NCI-H226 (cell line): ENCODE measurements around the gene HIP1R.

Source experiments
- DNase-seq: peaks from one replicate; pipeline ENCODE4 v3.0.0-alpha.2; 2015

The HIP1R gene

DNA sequence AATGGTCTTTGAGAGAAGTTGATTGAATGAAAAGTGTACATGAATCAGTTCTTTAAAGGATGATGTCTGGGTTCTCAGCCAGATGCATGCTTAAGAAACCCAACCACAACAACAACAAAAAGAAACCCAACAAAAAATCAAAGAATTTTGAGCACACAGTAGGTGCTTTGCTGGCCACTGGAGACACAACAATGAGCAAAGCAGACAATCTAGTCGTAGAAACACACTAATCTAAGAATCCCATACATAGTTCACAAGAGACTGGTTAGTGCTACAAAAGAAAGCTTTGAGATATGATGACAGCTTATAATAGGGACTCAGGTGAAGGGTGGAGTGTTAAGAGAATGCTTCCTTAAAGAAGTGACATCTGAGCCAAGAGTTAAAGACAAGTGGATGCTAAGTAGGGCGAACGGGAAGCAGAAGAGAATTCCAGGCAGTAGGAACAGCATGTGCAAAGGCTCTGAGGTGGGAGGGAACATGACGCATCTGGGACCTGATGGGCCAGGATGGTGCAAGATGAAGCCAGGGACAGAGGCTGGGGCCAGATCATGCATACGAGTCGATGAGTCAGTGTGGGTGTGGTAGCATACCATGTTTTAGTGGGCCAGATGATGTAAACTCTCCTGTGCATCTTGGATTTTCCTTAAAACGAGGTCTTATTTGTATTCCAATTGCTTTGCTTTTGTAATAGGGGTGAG lies 4.6 kb upstream of the HIP1R start:
- peak; percentile 81 for DNase-seq

DNA sequence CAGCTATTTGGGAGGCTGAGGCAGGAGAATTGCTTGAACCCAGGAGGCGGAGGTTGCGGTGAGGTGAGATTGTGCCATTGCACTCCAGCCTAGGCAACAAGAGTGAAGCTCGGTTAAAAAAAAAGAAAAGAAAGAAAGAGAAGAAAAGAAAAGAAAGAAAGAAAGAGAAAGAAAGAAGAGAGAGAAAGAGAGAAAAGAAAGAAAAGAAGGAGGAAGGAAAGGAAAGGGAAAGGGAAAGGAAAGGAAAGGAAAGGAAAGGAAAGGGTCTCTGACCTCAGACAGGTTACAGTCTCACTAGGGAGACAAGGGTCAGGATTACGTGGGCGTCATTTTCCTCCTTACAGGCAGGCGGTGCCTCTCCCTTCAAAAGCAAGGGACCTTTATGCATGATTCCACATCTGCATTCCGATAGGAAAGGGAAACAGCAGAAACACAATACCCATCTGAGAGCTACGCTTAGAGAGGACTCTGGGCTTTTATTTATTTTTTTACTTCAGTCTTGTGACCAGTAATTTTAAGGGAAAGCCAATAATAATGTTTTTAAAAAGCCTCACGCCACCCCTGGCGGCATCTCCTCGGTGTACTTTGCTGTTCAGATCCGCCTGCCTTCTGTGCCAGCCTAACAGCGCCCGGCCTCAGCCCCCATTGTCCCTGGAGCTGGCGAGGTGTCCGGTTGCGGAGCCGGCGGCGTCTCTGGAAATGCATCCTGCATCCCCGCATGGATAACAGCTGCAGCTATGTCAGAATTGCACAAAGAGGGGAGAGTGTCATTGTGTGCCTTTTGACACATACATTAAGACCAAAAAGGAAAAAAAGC lies 945 bp upstream of the HIP1R start:
- DNase-seq: no peak

DNA sequence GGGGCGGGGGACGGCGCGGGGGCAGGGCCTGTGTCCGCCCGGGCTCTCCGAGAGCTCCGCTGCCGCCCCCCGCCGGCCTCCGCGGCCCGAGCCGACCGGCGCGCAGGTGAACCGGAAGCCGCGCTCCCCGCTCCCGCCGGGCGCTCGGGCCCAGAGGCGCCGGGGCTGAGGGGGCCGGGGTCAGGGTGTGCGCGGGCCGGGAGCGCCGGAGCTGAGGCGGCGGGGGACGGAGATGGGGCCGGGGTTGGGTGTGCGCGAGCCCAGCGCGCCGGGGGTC lies 431 bp downstream of the HIP1R start:
- no peak for DNase-seq

DNA sequence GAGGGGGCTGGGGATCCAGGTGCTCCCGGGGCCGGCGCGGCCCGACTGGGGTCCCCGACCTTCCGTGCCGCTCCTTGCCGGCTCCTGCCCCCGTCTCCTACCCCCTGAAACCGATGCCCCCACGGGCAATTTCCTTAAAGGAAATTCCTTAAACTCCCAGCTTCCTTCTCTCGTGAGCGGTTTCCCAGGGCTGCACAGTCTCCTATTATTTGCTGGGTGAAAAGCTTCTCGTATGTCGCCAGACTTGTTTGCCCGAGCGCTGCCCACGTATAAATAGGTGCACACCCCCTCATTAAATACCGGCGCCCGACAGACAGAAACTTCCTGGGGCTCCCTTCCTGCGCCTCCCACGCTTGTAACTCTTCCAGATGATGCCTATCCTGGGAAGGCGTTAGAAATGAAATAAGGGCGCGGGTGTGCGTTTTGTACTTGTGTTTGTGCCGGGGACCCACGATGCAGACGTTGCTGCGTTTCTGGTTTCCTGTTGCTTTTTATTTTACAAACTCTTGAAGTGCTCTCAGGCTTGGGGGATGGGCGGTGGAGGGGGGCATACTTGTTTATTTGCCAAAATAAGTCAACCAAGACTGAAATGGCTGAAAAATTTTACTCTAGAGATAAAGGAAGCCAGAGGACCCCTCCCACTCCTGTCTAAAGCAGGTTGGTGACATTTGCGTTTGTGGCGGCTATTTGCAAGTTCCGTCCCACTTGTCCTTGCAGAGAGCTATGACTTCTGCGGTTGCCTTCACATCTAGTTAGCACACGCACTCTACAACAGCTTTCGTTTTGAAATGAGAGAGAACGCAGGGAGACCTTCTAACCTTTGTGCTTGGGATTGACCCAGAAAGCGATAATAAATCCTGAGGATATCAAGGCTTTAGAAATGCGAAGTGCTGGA lies 1.0 kb downstream of the HIP1R start:
- peak; percentile 52 for DNase-seq

DNA sequence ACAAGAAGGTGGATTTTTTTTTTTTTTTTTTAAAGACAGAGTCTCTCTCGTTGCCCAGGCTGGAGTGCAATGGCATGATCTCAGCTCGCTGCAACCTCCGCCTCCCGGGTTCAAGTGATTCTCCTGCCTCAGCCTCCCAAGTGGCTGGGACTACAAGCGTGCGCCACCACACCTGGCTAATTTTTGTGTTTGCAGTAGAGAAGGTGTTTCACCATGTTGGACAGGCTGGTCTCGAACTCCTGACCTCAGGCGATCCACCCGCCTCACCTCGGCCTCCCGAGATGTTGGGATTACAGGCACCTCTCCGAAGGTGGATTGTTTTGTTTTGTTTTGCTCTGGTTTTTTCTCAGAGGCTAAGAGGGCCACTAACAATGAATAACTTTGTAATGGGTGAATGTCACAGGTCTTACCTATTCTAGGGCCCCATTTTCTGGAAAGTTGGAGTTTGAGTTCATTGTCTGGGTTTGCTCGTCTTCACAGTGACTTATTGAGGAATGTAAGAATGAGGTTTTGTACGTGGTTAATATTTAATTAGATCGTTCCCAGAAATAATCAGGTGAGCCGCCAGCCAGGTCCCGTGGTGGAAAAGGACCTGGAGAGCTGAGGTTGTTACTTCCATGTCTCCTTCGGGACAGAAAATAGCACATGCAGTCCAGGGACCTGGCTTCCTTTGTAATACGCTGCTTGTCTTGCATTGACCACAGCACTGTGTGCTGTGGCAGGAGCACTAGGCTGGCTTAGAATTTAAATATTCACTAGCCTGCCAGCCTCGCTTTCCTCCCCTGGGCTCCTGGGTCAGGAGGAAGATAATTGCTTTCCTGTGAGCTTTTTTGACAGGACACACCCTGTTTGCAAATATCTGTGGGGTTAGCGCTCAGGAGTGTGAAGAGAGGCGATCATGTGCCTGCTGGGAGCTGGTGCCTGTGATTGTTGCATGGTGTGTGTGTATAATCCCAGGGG lies 2.3 kb downstream of the HIP1R start:
- DNase-seq: no peak

DNA sequence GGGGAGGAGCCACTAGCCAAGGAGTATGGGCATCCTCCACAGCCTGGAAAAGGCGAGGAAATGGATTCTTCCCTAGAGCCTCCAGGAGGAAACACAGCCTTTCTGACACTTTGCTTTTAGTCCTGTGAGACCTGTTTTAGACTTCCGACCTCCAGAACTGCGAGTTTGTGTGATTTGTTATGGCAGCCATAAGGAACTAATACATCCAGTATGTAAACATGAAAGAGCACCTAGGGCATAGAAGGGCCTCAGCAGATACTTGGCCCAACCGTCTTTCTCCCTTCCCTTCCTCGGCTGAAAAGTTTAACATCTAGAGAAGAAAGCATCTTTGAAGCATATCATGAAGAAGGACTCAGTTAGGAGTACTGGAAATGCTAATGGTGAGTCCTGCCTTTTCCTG lies 3.6 kb downstream of the HIP1R start:
- no peak for DNase-seq

DNA sequence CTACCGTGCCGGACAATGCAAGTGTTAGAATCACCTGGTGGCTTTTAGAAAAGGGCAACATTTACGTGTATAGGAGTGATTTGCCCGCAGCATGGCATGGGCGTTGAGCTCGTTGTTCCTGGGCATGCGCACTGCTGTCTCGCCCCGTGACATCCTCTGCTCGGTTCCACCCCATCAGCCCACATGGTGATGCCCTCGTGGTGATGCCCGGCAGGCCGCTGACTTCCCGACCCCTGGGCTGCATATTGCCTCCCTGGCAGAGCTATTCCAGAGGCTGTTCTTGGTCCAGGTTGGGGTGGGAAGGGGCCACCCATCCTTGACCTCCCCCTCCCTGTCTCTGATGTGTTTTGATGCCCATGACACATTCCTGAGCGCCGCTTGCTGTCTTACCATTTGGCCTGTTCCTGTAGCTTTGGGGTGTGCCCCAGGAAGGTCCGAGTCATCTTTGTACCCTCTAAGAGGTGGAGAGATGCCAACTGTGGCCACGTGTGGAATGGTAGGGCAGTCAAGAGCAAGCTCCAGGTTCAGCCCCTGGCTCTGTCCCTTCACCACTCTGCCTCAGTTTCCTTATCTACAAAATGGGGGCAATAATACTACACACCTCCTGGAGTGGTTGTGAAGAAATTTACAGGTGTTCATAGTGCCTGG lies 4.8 kb downstream of the HIP1R start:
- DNase-seq: no peak

DNA sequence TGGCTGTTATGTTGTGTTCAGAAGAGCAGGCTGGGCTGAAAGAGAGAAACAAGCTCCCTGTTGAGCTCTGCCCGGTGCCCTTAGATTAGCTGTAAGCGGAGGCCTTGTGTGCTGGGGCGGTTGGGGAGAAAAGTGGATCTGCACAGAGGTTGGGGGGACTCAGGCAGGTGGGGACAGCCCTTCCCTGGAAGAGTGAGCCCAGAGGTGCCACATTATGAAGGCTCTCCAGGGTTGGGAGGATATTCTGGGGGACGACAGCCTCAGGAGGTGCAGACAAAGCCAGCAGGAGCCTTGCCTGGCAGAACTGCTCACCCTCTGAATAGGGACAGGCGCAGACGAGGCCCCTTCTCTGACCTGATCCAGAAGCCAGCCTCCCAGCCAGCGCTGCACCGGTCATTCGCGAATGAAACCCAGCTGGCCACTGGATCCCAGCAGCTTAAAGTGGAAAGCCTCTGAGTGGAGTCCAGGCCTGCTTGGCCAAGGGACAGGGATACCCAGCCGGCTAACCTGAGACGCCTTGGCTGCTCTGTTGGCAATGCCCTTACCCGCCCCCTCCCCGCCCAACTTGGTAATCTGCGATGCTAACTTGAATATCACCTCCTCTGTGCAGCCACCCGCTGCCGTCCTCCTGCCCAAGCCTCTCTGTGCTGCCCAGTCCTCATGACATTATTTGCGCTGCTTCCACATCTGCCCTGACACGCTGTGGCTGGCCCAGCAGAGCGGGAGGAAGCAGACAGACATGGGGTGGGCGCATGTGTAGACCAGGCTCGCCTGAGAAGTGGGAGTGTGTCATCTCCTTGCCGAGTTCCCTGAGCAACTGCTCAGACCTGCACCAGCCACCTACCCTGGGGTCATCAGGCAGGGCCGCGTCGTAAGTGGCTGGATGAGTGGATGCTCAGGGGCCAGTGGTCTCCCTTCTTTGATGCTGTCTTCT lies 5.6 kb downstream of the HIP1R start:
- no peak for DNase-seq

DNA sequence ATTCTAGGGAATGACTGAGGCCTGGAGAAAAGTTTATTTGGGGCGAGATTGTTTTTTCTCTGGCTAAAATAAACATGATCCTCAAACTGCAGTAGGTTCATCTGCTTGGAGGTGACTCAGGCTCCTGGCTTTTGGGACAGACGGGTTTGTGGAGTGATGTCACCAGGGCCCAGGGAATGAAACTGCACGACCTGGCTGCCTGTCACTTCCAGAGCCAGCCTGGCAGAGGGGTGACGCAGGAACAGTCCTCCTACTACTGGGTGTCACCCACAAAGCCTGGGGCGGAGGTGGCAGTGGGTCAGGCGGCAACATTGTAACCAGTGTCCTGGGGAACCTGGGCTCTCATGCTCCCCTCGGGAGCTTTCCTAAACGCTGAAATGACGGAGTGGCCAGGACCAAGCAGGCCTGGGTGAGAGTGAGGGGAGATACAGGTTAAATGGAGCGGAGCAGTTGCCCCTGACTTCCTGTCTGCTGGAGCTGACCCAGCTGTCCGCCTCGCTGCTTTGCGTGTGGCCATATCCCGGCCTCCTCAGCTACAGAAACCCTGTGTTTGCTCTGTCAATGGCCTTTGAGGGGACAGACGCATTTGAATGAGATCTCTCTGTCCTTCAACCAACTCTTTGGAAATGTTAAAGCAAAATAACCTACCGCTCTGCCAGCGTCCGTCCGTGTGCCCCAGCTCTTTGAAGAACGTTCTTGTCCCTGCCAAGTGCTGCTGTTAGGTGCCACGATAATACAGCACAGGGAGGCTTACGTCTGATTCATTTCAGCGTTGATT lies 6.5 kb downstream of the HIP1R start:
- DNase-seq: no peak

DNA sequence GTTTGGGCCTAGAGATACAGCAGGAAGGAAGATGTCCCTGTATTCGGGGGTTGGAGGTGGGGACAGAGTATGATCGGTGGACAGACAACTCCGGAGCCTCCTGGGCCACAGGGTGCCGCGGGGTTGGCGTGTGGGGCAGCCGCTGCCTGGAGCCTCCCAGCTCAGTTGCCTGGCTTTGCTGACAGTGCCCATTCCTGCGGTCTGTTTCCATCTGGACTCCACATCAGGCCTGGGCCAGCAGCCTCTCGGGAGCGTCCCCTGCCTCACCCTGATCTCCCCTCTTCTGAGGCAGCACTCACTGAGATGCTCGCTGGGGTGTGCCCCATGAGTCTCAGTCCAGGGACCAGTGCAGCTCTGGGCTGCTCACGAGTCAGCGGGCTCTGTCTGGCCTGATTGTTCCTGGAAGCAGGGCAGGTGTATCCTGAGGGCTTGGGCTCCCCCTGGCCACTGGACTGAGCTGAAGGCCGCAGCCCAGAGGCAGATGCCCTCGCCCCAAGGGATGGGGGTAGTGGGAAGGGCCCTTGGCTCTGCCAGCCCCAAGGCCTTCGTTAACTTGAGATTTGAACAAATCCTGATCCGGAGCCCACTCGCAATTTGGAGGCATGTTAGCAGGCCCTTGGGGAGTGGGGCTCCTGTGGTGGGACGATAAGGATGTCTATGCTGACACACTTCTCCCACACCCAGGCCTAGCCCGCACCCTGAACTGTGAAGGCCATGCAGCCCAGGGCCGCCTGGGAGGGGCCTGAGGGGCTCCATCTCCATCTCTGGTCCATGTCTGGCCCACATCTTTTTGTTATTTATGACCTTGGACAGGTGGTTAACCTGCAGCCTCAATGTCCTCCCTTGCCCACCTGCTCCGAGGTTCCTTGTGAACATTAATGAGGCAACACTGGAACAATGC lies 7.5 kb downstream of the HIP1R start:
- no peak for DNase-seq

DNA sequence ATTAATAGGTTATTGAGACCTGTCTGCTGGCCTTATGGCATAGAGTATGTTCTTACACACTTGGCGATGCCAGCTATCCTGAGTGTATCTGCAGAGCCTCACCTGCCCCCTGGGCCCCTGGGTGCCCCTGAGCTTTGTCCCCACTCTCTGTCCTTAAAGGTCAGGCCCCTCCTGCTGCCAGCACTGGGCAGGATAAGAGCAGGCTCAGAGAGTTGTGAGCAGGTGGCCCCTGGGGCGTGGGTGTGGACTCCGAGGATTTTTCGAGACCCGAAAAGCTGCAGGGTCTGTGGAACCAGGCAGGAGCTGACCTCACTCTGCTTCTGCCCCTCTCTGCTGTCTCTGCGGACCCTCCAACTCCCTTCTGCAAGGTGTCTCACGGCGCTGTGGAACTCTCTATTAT lies 8.2 kb downstream of the HIP1R start:
- no peak for DNase-seq

DNA sequence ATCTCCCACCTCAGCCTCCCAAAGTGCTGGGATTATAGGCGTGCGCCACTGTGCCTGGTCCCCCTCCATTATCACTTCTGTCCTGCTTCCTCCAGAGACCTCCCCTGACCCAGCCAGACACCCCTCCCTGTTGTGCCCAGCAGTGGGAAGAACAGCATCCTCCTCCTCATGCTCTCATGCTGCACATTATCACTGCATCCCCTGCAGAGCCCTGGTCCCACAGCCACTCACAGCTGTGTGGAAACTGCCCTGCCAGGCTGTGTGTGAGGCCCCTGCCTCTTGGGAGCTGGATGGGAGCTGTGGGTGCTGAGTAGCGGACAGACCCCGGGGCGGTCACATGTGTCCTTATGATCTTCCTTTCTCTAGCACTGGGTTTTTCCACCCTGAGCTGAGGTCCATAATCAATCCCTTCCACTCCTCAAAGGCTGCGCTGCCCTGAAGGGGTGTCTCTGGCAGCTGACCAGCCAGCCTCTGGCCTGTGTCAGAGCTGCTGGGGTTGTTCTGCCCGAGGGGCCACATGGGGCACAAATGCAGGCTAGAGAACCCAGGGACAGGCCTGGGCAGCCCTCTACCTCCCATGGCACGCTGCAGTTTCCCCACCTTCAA lies 9.2 kb downstream of the HIP1R start:
- DNase-seq: no peak

DNA sequence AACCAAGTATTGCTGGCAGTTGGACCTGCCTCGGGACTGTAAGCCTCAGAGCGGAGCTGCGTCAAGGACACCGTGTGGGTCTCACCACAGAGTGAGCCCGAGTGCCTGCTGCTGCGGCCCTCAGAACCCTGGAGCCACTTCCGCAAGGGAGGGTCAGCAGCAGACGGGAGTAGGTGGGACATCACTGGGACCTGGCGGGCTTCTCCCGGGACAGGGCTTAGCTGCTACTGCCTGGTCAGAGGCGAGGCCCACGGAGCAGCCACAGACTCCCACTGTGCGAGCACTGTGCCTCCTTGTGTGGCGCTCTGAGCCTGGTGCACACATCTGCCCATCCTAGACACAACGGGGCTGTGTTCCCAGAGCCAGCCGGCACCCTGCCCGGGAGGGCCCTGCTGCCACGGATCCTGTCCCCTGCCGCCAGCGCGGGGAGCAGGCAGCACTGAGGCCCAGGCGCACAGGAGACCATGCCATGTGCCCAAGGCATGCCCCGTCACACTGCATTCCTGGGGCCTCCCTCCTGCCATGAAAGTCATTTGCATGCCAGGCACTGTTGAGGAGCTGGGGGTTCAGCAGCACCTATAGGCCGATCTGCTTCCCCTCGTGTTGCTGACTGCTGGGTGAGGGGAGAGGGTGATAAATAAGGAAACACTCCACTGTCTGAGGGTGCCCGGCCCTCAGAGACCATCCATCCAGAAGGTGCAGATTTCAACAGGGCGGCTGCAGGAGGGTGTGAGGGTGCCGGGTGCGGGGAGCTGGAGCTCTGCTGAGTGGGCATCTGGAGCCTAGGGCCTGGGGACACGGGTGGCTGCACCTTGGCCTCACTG lies 10.0 kb downstream of the HIP1R start:
- DNase-seq: no peak

DNA sequence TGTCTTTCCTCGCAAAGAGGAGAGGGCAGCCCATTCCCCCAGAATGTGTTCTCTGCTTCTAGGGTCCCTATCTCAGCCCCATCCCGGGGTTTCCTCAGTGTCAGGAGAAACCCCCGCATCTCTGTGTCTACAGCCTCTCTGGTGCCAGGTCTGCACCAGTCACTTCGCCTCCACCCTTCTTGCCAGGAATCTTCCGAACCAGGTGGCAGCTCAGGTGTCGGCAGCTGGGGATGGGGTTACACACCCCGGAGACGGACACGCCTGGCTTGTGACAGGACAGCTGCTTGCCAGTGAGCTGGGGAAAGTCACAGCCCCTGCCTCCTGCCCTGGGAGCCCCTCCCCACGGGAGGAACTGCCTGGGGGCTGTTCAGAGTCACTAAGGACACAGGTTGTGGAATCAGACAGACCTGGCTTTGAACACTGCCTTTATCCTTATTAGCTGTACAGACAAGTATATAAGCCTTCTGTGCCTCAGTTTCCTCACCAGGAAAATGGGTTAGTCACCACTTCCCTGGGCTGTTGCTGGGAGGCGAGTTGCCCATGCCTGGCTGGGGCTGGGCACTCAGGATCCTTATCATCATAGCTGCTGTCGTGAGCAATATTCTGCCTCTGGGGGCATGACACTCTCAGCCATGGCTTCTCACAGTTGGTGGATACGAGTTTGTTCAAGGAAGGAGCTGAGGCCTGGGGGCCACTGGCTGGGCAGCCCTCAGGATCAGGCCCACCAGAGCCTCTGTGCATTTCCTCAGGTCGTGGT lies 10.8 kb downstream of the HIP1R start:
- no peak for DNase-seq

DNA sequence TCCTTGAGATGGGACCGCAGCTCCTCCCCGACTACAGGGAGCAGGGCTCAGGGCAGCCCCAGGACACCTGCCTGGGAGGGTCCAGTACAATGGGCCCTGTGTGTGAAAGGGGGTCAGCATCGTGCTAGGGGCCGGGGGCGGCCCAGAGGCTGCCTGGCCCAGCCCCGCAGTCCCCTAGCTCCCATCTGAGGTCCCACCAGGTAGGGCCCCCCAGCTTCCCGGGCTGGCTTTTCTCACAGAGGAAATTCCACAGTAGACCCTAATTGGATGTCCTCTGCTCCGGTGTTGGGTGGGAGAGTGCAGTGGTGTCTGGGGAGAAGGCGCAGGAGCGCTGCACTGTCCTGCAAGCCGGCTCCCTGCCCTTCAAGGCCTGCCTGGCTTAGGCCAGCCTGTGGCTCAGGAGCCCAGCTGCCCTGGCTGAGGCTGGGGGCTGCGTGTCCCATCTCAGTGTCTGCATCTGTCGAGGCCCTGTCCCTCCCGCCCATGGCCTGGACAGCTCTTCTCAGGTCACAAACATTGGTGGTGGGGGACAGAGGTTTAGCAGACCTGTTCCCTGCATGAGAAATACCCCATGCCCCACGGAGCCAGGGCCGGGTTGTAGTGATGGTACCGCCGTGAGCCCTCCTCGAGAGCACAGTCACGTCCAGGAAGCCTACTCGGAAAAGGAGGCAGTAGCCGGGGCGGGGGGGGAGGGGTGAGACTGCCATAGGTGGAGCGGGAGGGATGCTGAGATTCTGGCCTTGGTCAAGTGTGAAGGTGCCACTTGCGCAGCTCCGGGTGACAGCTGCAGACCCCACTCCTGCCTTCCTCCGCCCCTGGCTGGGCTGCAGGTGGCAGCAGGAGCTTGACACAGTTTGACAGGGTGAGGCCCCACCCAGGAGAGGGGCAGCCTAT lies 11.6 kb downstream of the HIP1R start:
- no peak for DNase-seq

DNA sequence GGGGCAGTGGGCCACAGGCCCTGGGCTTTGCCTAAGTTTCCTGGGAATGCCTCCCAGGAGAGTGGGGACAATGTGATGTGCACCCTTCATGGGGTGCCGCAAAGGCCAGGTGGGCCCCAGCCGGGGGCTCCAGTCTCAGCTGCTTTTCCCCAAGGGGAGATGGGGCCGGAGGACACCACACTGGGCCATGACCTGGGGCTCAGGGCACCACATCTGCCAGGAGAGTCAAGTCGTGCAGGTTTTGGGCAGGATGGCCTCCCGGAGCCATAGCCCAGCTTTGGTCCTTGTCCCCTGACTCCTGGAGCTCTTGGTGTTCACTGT lies 12.2 kb downstream of the HIP1R start:
- DNase-seq: no peak
